SK-N-MC (cell line): ENCODE measurements around the gene LGR6.

Experiments
- EZH2 ChIP-seq: fragments of 200-600 bp; sonication (generic); IDR thresholded peaks from one replicate; pipeline ENCODE4 v1.6.1; 2017; ENCODE audit warnings: antibody characterized with exemption
- POLR2AphosphoS5 ChIP-seq: IDR thresholded peaks from 2 replicates; pipeline ENCODE4 v1.6.1; 2012; ENCODE audit warnings: mild to moderate bottlenecking, low read depth, low read length, borderline replicate concordance

GRCh38 chr1:202263628-202264027 lies 70.0 kb downstream of the LGR6 start:
- TF ChIP-seq EZH2 (no peak), POLR2AphosphoS5 (no peak)
